NCI-H2196 treated with DMSO at 0.1 percent for 48 hours (cell line): Measurements from ENCODE around the gene TRAPPC3.

Experiments used
- DNase-seq: peaks from one replicate; lab custom pipeline; 2025; ENCODE audit not compliant: unreplicated experiment; lab: John Stamatoyannopoulos, UW

Gene TRAPPC3

DNA sequence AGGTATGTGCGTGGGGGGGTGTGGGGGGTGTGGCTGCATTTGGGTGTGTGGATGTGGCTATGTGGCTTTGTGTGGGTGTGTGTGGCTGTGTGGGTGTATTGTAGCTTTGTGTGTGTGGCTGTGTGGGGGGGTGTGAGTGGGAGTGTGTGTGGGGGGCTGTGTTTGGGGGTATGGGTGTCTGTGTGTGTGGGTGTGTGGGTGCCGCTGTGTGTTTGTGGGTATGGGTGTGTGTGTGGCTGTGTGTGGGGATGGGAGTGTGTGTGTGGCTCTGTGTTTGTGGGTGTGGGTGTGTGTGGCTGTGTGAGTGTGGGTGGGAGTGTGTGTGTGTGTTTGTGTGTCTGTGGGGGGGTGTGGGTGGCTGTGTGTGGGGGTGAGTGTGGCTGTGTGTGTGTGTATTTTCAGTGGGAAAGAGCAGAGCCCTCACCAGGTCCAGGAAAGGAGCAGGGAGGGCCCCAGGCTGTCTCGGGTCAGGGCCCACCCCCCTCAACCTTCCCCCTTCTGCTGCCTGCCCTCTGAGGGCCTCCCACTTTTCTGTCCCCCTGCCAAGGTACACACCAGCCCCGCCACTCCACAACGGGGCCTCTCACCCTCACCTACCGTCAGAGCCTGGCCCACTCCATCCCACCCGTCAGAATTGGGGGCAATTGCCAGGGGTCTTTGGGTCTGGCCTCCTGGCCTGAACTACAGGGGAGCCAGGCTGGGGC lies 22.3 kb downstream of the TRAPPC3 start:
- DNase-seq, result no peak

DNA sequence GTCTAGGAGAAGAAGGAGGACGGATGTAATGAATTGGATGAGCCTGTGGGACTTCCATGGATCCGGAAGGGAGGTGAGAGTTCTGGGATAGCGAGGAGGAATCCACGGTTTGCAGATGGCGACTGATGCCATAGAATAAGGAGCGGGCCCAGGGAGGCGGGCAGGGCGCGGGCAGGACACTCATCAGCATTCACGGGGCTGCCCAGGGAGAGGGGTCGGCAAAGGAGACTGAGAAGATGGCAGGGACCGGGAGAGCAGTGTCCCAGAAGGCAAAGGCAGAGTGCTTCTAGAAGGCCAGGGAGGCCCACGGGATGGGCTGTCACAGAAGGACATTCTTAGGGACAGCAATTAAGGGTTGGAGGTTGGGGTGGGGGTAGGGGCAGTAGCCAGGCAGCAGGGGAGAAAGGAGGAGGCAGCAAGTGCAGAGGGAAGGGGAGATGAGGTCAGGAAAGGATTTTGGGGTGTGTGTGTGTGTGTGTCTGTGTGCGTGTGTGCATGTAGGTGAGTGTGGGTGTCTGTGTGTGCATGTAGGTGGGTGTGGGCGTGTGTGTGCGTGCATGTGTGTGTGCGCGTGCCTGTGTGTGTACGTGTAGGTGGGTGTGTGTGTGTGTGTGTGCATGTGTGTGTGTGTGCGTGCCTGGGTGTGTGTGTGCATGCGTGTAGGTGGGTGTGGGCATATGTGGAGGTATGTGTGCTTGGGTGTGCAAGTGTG lies 23.1 kb downstream of the TRAPPC3 start:
- DNase-seq, result no peak

DNA sequence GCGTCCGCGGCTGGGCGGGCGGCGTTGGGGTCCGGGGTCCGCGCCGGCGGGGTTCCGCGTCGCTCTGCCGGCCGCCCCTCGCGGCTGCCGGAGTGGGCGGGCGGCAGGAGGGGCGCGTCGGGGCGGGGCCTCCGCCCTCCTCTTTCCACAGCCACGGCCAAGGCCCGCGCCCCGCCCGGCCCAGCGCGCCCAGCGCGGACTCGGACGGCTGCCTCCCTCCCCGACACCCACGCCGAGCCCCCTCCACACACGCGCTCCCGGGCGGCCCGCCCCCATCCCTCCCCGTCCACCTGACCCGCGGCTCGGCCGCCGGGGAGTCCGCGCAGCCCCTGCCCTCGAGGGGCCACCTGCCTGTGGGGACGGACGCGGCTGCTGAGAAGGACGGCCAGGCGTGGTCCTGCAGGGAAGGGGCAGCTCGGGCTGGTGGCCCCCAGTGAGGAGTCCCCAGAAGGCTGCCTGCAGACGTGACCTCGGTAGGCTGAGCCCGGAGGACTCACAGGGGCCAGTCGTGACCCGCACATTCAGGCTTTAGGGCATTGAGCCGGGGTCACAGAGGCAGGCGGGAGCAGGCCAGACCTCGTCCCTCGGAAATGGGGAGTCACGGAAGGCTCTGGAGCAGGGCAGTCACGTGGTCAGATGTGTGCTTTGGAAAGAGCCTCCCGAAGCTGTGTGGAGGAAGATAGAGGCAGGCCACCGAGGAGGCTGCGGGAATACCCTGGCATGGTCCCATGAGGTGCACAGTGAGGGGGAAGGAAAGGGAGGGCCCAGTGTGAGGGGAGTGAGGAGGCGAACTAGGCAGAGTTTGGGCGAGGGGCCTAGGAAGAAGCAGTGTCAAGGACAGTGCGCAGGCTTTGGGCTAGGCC lies 23.9 kb downstream of the TRAPPC3 start, which contains the start of gene COL8A2:
Gene COL8A2, minus strand, starts transcription at position 94 of the 863 bp plus-strand sequence. CDS start 24,980 bp downstream, outside the sequence.
- DNase-seq, result no peak

DNA sequence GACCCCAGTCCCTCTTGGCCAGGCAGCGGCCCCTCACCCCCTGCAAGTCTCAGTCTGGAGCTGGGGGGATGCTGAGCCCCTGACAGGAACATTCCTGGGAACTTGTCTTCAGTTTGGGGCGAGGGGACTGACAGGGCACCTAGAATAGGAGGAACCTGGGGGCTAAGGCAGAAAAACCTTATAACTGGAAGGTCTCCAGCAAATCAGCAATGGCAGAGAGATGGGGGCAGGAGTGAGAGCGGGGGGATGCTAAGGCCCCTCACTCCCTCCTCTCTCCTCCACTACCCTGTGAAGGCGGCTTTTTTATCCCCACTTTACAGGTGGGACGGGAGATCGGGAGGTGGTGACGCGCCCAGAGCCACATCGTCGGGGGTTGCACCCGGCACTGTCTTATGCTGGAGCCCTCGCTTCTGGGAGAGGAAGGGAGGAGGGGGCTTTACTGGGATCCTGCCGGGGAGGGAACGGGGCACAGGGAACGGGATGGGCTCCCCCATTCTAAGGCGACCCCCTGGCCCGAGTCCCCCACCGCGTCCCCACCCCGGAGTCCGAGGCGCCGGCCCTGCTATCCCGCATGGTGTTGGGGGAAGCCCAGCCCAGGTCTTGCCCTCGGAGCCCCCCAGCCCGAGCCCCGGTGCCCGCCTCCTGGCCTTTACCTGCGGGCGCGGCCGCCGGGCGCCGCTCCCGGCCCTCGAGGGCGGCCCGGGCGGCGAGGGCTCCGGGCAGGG lies 24.7 kb downstream of the TRAPPC3 start:
- DNase-seq, result no peak

DNA sequence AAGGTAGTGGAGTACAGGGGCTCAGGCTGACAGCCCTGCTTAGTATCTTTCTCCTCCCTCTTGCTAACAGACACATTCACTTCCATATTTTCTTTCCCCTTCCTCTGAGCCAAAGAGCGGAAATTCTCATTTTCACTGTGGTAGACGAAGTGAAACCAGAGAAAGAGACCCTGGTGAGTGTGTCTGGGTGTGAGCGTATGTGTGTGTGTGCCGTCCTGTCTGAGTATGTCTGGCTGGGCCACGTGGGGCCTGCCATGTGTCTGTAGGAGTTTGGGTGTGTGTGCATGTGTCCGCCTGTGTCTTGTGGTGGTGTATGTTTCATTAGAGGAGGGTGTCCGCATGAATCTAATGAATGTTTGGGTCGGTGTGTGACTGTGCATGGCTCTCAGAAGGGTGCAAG lies 25.9 kb downstream of the TRAPPC3 start:
- DNase-seq, result no peak

DNA sequence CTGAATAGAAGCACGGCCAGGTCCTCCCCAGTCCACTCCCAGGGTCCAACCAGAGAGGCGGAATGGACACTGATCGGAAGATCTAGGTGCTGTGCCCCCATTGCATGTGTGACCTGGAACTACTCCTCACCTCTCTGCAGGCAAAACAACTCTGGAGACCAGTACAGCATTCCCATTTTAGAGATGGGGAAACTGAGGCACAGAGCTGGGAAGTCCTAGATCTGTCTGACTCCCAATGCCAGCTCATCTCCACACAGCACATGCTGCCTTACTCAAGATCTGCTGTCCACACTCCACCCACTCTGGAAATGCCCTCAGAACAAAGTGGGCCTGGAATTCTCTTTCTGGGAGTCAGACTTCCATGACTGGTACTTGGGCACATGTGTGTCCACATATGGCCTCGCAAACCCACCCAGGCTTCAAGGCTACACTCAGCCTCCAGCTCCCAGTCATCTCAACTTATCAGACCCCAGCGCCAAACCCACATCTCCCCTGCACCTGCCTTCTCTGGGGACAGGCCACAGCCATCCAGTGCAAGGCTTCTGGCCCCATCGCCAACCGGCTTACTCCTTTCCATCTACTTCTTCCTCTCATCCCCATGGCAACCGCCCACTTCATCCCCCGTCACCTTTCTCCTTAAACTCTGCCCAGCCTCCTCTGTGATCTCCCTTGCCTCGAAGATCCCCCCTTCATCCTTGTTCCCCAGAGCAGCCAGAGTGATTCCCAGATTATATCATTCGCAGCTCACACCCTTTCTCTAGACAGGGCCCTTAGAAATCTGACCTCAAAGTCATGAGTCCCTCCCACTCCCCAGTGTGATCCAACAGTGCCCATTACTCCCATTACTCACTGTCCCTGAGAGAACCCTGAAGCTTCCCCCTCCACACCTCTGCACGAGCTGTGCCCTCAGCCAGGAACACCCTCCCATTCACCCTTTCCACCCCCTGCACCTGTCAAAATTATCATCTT lies 26.9 kb downstream of the TRAPPC3 start:
- no peak for DNase-seq

DNA sequence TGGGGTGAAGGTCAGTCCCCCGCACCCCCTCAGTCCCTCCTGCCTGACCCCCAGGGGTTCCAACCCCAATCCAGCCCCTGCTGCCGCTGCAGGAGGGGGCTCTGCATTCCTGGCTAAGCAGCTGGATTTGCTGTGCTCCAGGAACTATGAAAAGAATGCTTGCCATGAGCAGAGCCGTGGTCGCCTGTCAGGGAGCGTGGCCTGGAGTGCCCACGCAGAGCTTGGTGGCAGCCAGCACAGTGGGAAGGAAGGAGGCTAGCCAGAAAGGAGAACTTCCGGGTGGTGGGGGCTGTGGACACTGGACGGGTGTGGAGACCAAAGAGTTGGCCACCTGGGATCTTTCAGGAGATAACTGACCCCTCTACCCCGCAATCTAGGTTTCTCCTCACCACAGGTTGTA lies 29.8 kb downstream of the TRAPPC3 start:
- no peak for DNase-seq

DNA sequence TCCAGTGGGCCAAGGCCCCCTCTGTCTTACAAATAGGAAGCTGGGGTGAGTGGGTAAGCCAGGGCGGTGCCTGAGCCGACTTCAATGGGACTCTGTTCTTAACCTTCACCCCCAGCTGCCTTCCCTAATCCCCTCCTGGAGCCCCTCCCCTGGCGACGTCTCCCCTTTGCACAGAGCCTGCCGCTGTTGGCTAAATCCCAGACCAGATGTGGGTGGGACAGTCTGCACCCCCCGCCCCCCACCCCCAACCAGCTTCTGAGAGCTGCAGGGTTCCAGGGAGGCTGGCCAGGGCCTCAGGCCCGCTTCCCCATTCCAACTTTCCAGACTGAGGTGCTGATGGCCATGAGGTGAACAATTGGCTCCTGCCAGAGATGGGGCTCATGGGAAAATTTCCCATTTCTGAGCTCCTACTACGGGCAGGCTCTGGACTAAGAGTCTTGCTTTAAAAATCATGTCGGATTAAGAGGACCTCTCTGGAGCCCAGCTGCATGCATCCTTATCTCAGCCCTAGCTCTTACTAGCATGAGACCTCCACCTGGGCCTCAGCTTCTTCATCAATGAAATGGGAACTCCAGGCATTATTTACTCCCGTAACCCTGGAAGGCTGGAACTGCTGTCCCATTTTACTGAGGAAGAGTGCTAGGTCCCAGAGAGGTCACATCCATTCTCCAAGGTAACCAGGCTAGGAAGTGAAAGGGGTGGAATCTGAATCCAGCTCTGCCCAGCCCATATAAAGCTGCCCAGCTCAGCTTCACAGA lies 30.7 kb downstream of the TRAPPC3 start:
- DNase-seq, result no peak

DNA sequence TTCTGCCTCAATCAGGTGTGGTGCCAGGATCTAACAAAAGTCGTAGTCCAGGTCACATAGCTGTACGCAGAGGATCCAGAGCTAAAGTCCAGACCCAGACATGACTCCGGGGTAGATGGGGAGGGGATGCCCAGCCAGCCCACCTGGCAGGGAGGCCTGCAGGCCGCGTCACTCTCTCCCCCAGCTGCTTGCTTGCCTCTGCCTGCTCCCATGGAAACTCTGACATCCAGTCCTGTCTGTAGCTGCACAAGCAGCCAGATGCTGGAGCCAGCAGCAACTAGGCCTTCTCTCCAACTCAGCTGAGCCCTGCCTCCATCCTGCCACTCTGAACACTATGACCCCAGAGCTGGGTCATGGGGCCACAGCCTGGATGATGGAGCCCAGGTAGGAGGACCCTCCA lies 32.4 kb downstream of the TRAPPC3 start:
- no peak for DNase-seq

DNA sequence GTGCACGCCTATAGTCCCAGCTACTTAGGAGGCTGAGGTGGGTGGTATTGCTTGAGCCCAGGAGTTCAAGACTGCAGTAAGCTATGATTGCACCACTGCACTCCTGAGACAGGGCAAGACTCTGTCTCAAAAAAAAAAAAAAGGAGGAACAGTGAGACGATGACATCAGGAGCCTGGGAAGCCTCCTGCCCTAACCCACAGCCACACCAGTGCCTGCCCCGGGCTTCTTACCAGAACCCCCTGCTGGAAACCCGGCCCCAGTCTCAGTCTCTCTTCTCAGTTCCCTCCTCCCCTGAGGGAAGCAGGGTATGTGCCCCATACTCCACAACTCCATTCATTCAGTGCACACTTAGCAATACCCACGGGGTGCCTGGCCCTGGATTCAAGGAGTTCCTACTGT lies 33.4 kb downstream of the TRAPPC3 start:
- no peak for DNase-seq

DNA sequence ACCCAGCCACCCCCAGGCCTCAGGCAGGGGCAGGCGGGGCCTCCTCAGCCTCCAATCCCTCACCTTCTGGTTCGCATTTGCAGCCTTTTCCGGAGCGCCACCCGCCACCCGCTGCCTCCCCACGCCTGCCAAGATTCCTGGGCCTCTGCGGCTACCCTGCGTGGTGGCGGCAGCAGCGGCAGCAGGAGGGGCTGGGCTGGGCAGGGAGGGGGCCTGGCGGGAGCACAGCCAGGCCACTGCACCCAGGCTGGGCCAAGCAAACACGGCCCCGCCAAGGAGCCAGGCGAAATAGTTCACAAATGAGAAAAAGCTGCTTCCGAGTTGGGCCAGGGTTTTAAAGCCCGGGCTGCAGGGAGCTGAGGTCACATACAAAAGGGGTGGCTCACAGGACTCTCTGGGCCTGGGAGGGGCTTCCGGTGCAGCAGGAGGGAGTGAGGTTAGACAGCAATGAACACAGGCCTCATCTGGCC lies 34.1 kb downstream of the TRAPPC3 start:
- DNase-seq, result no peak

DNA sequence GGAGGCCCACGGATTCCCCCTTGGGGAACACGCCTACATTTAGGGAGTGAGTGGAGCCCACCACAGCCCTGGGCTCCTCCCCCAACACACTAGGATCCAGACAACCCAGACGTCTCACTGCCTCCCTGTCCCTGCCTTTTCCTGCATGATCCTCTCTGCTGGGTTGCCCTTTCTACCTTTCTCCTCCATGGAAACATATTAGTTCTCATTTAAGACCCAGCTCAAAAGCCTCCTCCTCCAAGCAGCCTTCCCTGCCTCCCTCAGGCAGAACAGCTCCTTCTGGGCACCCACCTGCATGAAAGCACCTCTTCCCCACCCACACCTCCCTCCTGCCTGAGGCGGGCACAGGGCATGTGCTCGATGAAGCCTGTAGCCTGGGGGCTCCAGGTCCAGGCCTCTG lies 34.9 kb downstream of the TRAPPC3 start:
- DNase-seq, result no peak

DNA sequence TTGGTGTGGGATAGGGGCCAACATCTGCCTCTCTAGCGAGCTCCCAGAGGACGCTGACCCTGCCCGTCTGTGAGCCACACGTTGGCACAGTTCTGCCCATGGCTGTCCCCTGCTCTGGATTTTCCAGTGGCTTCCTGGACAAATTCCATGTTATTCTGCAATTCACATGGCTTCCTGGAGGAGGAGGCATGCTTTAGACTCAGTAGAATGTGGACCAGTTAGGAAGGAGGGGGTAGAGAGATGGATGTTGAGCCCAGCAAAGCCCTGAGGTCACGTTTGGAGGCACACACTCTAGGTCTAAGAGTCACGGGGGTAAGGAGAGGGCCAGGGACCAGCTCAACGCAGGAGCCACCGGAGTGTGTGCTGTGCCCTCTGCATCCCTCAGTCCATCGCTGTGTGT lies 36.5 kb downstream of the TRAPPC3 start:
- no peak for DNase-seq

DNA sequence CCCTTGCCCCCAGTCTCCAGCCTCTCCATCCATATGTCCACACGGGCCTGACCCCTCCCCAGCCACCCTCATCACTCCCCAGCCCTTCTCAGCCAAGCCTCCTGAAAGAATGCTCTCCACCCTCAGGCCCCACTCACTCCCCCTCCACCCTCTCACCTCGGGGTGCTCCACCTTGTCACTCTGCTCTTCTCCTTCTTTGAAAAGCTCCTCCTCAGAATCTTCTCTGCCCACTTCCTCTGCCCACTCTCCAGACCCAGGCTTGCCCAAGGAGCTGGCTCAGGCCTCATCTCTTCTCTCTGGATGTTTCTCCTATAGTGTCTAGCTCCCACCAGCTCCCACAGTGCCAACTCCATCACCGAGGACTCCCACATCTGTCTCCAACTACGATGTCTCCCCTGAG lies 38.1 kb downstream of the TRAPPC3 start:
- DNase-seq, result no peak

DNA sequence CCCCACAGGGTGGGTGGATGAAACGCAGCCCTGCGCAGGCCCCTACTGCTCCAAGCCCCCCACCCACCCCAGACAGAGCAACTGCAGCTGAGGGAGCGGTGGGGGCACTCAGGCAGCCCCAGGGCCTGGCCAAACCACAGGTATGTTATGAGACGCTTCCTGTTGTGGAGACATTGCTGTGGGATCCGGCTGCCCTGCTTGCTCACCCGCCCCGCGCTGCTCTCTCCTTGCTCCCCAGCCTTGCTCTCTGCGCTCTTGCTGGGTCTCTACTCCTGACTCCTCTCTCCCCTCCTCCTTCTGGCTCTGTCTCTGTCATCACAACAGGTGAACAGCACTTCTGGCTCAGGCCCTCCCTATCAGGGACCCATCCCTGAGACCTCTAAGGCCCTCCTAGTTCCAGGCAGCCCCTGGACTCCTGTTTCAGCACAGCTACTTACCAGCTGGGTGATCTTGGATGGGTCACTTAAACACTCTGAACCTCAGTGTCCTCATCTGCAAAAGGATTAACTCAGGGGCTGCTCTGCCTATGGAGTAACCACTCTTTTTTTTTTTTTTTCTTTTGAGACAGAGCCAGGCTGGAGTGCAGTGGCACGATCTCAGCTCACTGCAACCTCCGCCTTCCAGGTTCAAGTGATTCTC lies 40.1 kb downstream of the TRAPPC3 start:
- DNase-seq, result no peak

DNA sequence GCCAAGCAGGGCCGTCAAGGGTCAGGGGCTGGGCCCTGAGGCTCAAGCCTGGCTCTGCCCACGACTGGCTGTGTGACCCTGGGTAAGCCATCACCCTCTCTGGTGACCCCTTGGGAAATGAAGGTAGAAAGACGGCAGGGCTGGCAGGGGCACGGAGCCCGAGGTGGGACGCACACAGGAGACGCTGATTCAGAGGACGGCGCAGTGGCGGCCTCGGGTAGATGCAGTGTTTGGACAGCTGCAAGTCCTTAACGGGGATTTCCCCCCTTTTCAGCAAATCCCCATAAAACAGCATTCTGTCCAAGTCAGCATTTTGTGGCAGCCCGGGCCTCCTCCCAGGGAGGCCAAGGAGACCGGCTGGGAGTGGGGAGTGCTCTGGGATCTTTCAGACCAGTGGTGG lies 41.0 kb downstream of the TRAPPC3 start:
- DNase-seq, result no peak

DNA sequence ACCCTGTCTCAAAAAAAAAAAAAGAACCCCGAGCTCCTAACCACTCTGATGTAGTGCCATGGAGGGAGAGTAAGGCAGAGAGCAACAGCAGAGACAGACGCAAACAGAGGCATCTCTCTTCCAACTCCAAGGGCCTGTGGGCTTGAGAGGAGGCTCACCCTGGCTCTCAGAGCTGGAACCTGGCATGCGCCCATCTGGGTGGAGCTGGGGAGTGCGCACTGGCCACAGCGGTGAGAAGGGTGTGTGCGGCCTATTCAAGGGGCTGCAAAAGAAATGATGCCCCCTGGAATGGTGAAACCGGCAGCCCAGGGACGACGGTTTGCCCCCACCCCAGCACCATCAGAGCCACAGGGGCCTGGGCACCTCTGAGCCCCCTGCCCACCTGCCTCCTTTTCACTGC lies 41.9 kb downstream of the TRAPPC3 start:
- DNase-seq, result no peak

DNA sequence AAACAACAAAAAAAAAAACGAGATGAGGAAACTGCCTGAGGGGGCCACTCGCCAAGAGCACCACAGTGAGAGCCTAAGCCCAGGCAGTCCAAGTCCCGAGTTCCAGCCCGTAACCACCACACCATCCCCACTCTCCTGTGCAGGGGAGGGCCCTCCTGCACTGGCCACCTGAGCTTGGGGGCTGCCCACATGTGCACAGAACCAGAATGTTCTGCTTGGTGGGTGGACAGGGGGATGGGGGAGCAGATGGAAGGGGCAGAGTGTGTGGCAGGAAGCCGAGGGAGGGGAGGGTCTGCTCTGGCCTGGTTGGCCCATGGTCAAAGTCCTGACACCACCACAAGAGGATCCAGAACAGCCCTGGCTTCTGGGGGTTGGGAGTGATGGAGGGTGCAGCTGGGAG lies 43.0 kb downstream of the TRAPPC3 start:
- DNase-seq, result no peak

DNA sequence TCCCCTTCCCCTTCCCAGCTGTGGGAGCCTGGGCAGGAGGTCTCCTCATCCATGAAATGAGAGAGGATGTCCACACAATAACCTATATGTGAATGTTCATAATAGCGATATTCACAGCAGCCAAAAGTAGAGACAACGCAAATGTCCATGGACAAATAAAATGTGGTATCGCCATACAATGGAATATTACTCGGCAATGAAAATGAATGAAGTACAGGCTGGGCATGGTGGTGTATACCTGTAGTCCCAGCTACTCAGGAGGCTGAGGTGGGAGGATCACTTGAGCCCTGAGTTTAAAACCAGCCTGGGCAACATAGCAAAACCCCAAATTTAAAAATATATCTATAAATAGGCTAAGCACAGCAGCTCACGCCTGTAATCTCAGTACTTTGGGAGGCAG lies 47.7 kb downstream of the TRAPPC3 start:
- DNase-seq, result no peak
